Tibial nerve (tissue), 4 donors: Measurements from ENCODE around the gene THOC1.

ENCODE experiments used
- CTCF ChIP-seq, 5 experiments: fragments of 200-600 bp in 3 of 5; fragments of 450-650 bp in 2 of 5; sonication (generic) in 3 of 5; IDR thresholded peaks; one replicate each; pipeline ENCODE4 v1.5.1; 2016 to 2019; ENCODE audit warnings: antibody characterized with exemption in 5 of 5, mild to moderate bottlenecking in 3 of 5, moderate library complexity in 2 of 5
- EP300 ChIP-seq, 2 donors: sonication (generic); formaldehyde crosslinking; IDR thresholded peaks; one replicate each; pipeline ENCODE4 v1.6.1; 2017; ENCODE audit warnings: antibody characterized with exemption in 2 of 2, mild to moderate bottlenecking in 1 of 2
- POLR2A ChIP-seq, 2 donors: fragments of 450-650 bp; IDR thresholded peaks; one replicate each; pipeline ENCODE4 v1.6.1; 2017; ENCODE audit warnings: antibody characterized with exemption in 2 of 2, mild to moderate bottlenecking in 2 of 2, moderate library complexity in 2 of 2

- TF ChIP-seq CTCF (IDR thresholded peaks at IDR 0.05) (no peak), EP300 (IDR thresholded peaks at IDR 0.05) (no peak), POLR2A (IDR thresholded peaks at IDR 0.05) (no peak)
These were observed 86.1 kb downstream of the THOC1 start for GRCh38 chr18:181711-182110.
